OCI-LY7 (cell line): Measurements from ENCODE around the gene TNPO2. TPM values are rescaled to one million over a fixed set of nuclear protein-coding genes. Genes with fewer than 3 reads are reported as not detected.
A peak's percentile ranks its signal among the peaks of the same experiment; 100 is the strongest.

Experiments
- BruUV-seq: library from RNA; stranded (reverse); fragments of 400-500 nt; replicated peaks from 2 replicates; lab custom pipeline; 2021; lab: Mats Ljungman, UMichigan
- CTCF ChIA-PET: fragments of 300-600 bp; sonication (Branson Sonifier 250); formaldehyde crosslinking; loops from one replicate; lab custom pipeline; 2022; ENCODE audit warnings: antibody characterized with exemption; ENCODE audit not compliant: unreplicated experiment; lab: Charles Lee
- POLR2A ChIA-PET: fragments of 300-600 bp; sonication (Branson Sonifier 250); formaldehyde crosslinking; loops from one replicate; lab custom pipeline; 2022; ENCODE audit warnings: antibody characterized with exemption; lab: Charles Lee
- DNase-seq: peaks from one replicate; pipeline ENCODE4 v3.0.0-alpha.2; 2015; ENCODE audit warnings: low spot score
- H2AFZ ChIP-seq: fragments of 200-600 bp; sonication (generic), shearing (Covaris generic); 2 replicates; pipeline ENCODE4 v1.6.1; 2014; ENCODE audit warnings: mild to moderate bottlenecking, antibody characterized with exemption, low read length, moderate library complexity
- H3K27ac ChIP-seq: fragments of 200-600 bp; sonication (generic); 2 replicates; pipeline ENCODE4 v1.5.1; 2014; ENCODE audit warnings: mixed run types, low read depth, mild to moderate bottlenecking, moderate library complexity, low read length, inconsistent platforms; ENCODE audit not compliant: poor library complexity, severe bottlenecking
- H3K36me3 ChIP-seq: fragments of 200-600 bp; sonication (generic); 2 replicates; pipeline ENCODE4 v1.6.1; 2014; ENCODE audit warnings: mild to moderate bottlenecking, antibody characterized with exemption, low read length, moderate library complexity, mixed read lengths; ENCODE audit not compliant: insufficient read depth
- H3K4me1 ChIP-seq: fragments of 200-600 bp; sonication (generic); 2 replicates; pipeline ENCODE4 v1.5.1; 2014; ENCODE audit warnings: mild to moderate bottlenecking, low read length; ENCODE audit not compliant: insufficient read depth, poor library complexity, severe bottlenecking
- H3K4me2 ChIP-seq: fragments of 200-600 bp; sonication (generic); 2 replicates; pipeline ENCODE4 v1.6.1; 2014; ENCODE audit warnings: mild to moderate bottlenecking, low read length
- H3K4me3 ChIP-seq: fragments of 200-600 bp; sonication (generic); 2 replicates; pipeline ENCODE4 v1.5.1; 2014; ENCODE audit warnings: mild to moderate bottlenecking, low read depth, low read length; ENCODE audit not compliant: poor library complexity, severe bottlenecking
- H3K79me2 ChIP-seq: fragments of 200-600 bp; sonication (generic); 2 replicates; pipeline ENCODE4 v1.6.1; 2016; ENCODE audit warnings: low read depth, mild to moderate bottlenecking, low read length, moderate library complexity, mixed read lengths; ENCODE audit not compliant: insufficient read depth
- H3K9me2 ChIP-seq: fragments of 200-600 bp; sonication (generic); 2 replicates; pipeline ENCODE4 v1.6.1; 2016; ENCODE audit warnings: mild to moderate bottlenecking, low read length, mixed read lengths; ENCODE audit not compliant: insufficient read depth
- H3K9me3 ChIP-seq: fragments of 200-600 bp; sonication (generic); 2 replicates; pipeline ENCODE4 v1.6.1; 2014; ENCODE audit warnings: mild to moderate bottlenecking, mixed run types, low read length, mixed read lengths
- H4K20me1 ChIP-seq: fragments of 200-600 bp; sonication (generic); 2 replicates; pipeline ENCODE4 v1.6.1; 2014; ENCODE audit warnings: mild to moderate bottlenecking, antibody characterized with exemption, low read length, moderate library complexity, mixed read lengths; ENCODE audit not compliant: insufficient read depth
- EZH2phosphoT487 ChIP-seq: fragments of 200-600 bp; sonication (generic); IDR thresholded peaks from 2 replicates; pipeline ENCODE4 v1.6.1; 2018; ENCODE audit warnings: low read depth, borderline replicate concordance, mild to moderate bottlenecking, mixed run types, antibody characterized with exemption, low read length, moderate library complexity, mixed read lengths
- intact Hi-C: fragments of 100-400 bp; cut with micrococcal nuclease; formaldehyde crosslinking; loops from one replicate; pipeline ENCODE4 v1.10.0; 2022; ENCODE audit not compliant: unreplicated experiment
- total RNA-seq, 2 experiments: library from RNA; depleted of rRNA in 1 of 2; stranded (reverse); fragments of >200 nt in 1 of 2; shearing (Covaris generic) in 1 of 2; gene quantifications; 2 replicates each; pipeline ENCODE4 v1.2.3, GENCODE V29; 2014 to 2022
- TF ChIP-seq, protein P1 (sequence below): fragments of 200-600 bp; sonication (generic); conservative IDR thresholded peaks from 2 replicates; pipeline ENCODE4 v1.5.1; 2014; ENCODE audit warnings: mild to moderate bottlenecking, antibody characterized with exemption, low read length, moderate library complexity, mixed read lengths

Gene TNPO2
- total RNA-seq, 2 experiments from 2014 or later: 47.3 to 120 TPM

DNA sequence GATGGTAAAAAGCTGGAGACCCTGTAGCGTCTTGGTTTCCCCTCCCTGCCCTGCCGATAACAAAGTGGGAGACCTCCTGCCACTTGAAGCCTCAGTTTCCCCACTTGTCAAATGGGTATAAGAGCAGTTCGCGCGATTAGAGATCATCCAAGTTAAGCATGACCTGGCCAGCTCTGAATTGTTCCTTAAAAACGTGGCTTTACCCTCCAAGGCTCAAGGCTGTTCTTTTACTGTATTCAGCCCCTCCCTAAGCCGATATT lies 421 bp downstream of the TNPO2 start:
- no peak for TF ChIP-seq EZH2phosphoT487
- TF ChIP-seq, protein P1, sequence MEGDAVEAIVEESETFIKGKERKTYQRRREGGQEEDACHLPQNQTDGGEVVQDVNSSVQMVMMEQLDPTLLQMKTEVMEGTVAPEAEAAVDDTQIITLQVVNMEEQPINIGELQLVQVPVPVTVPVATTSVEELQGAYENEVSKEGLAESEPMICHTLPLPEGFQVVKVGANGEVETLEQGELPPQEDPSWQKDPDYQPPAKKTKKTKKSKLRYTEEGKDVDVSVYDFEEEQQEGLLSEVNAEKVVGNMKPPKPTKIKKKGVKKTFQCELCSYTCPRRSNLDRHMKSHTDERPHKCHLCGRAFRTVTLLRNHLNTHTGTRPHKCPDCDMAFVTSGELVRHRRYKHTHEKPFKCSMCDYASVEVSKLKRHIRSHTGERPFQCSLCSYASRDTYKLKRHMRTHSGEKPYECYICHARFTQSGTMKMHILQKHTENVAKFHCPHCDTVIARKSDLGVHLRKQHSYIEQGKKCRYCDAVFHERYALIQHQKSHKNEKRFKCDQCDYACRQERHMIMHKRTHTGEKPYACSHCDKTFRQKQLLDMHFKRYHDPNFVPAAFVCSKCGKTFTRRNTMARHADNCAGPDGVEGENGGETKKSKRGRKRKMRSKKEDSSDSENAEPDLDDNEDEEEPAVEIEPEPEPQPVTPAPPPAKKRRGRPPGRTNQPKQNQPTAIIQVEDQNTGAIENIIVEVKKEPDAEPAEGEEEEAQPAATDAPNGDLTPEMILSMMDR: no peak
- peak overlapping the region; percentile 31; the same call in 1 of the 2 replicates for H2AFZ ChIP-seq
- intact Hi-C loops: loop anchor here (5.0 kb wide), 1 partner anchor 69 kb away; the partner anchor contains the start of gene JUNB
- peak overlapping the region; percentile 74 for H3K27ac ChIP-seq
- POLR2A ChIA-PET: interaction anchor here (0.6 to 3.6 kb wide), 7 partner anchors 10 to 156 kb away, joined by 3 to 32 read pairs (median 4); partner anchors contain the start of genes GET3, MAN2B1, TRIR and WDR83
- H3K36me3 ChIP-seq: peaks cover 55% of the 10 kb centered on the region
- no peaks in the 10 kb centered on the region for H3K9me3 ChIP-seq
- peak overlapping the region; percentile 84 for H3K4me2 ChIP-seq
- H3K4me3 ChIP-seq: peak overlapping the region; percentile 82
- no TSS peak for BruUV-seq
- H4K20me1 ChIP-seq: peaks cover 13% of the 10 kb centered on the region; the same call in 1 of the 2 replicates
- CTCF ChIA-PET: interaction anchor here (1.8 kb wide), 1 partner anchor 10 kb away, joined by 14 read pairs; the partner anchor contains the start of gene TRIR
- peaks cover 54% of the 10 kb centered on the region for H3K79me2 ChIP-seq
- no peaks in the 10 kb centered on the region for H3K9me2 ChIP-seq
- H3K4me1 ChIP-seq: peaks cover 26% of the 10 kb centered on the region
- DNase-seq: peak; percentile 38

DNA sequence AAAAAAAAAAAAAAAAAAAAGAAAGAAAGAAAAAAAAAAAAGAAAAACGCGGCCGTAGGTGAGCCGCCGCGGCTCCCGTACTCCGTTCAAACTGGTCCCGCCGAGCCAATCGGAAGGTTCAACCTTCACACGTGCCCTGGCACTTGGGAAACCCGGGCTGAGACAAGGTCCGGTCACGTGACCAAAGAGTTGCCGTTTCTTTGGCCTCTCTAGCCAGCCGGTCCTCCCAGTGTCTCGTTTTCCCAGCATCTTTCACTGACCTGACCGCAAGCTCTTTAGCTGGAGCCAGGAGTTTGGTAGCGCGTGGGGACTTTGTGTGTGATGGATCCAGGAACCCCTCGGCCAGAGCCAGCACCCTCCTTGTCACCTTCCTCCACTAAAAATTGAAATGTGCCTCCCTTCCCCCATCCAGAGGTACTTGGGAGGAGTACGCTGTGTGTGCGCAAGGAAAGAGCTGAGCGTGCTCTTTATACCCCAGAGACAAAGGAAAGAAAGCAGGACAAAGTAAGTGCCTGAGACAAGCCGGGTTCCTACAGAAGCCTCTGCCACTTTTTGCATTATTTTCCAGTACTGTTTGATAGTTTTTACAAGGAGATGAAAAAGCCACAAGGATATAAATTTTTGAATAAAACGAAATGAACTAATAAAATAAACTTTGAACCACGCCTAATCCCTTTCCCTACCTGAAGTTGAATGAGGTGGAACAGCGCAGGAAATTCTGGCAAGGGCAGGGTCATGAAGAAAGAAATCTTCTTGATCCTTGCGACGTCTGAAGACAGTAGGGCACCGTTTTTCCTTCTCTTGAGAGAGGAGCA lies 959 bp downstream of the TNPO2 start:
- ChIA-PET CTCF (interaction anchor here (1.1 to 1.8 kb wide), 2 partner anchors 11 to 13 kb away, joined by 4 to 14 read pairs; partner anchors contain the start of gene TRIR), POLR2A (interaction anchor here (0.6 to 3.6 kb wide), 7 partner anchors 10 to 157 kb away, joined by 3 to 32 read pairs (median 4); partner anchors contain the start of genes GET3, MAN2B1, TRIR and WDR83)
- Histone ChIP-seq H3K4me1 (peaks cover 26% of the 10 kb centered on the region), H3K9me3 (no peaks in the 10 kb centered on the region), H4K20me1 (peaks cover 13% of the 10 kb centered on the region; the same call in 1 of the 2 replicates), H3K36me3 (peaks cover 55% of the 10 kb centered on the region), H2AFZ (peak overlapping the region; percentile 31; the same call in 1 of the 2 replicates), H3K4me2 (peak overlapping the region; percentile 97), H3K9me2 (no peaks in the 10 kb centered on the region), H3K4me3 (peak overlapping the region; percentile 82), H3K27ac (peak overlapping the region; percentile 74), H3K79me2 (peaks cover 60% of the 10 kb centered on the region)
- TF ChIP-seq, protein P1: no peak
- no peak for TF ChIP-seq EZH2phosphoT487
- intact Hi-C loops: loop anchor here (1.0 to 5.0 kb wide), 2 partner anchors 41 to 70 kb away; partner anchors contain the start of genes DHPS and JUNB
- peak; percentile 100 for DNase-seq
- BruUV-seq: TSS peak; percentile 99
